Posterior vena cava (tissue), 2 donors: ENCODE results near the gene ISLR2. TPM values are rescaled to one million over a fixed set of nuclear protein-coding genes. Genes with fewer than 3 reads are reported as not detected.
"Not testable (repeated sequence)": the region's sequence is repeated elsewhere in the genome, so short reads cannot be mapped to it uniquely, and the experiment has no call there.

Source experiments
- DNase-seq: peaks from one replicate; pipeline ENCODE4 v3.0.0-alpha.2; 2020; ENCODE audit warnings: low spot score
- intact Hi-C, 2 donors: fragments of 100-400 bp; cut with DNase I; formaldehyde crosslinking; loops; one replicate each; pipeline versions ENCODE4 v1.14.1 to v1.14.2; 2022 to 2023
- total RNA-seq, 2 donors: library from RNA; stranded (reverse); fragmentation: NEBNext Ultra II Directional; extraction: Animal tissue kit (Norgen Biotek cat#: 25700); gene quantifications; one replicate each; pipeline ENCODE4 v1.2.1, GENCODE V29; 2021
- donor health status: DM: yes; HTN: yes; CAD: no.
- donor health status: DM: yes; HTN: yes; CAD: no.

Gene ISLR2
- total RNA-seq, 2 donors from 2014 or later = 0.62 to 0.65 TPM

GRCh38 chr15:74144153-74144775 is 13.9 kb downstream of the ISLR2 start:
- intact Hi-C loops = no loop called here
- no peak for DNase-seq

GRCh38 chr15:74146277-74146800 is 16.0 kb downstream of the ISLR2 start:
- intact Hi-C loops = no loop called here
- no peak for DNase-seq

- intact Hi-C loops = no loop called here
- DNase-seq = no peak
Measured at GRCh38 chr15:74147051-74147450, 16.7 kb downstream of the ISLR2 start.

- DNase-seq = no peak
- intact Hi-C loops = no loop called here
Measured at GRCh38 chr15:74155766-74156417, 25.5 kb downstream of the ISLR2 start.

- no peak for DNase-seq
- intact Hi-C loops = no loop called here
Measured at GRCh38 chr15:74156678-74157411, 26.5 kb downstream of the ISLR2 start.

GRCh38 chr15:74157868-74158827 is 27.8 kb downstream of the ISLR2 start:
- intact Hi-C loops = no loop called here
- no peak for DNase-seq

- intact Hi-C loops = no loop called here
Measured at GRCh38 chr15:74158855-74159650, 28.7 kb downstream of the ISLR2 start.

GRCh38 chr15:74159773-74160172 is 29.4 kb downstream of the ISLR2 start:
- no peak for DNase-seq
- intact Hi-C loops = no loop called here

More at GRCh38 chr15:74158855-74159650, 28.7 kb downstream of the ISLR2 start:
- DNase-seq = no peak

- DNase-seq, intact Hi-C loops: not testable (repeated sequence)
Measured at GRCh38 chr15:74160390-74160789, 30.0 kb downstream of the ISLR2 start.

GRCh38 chr15:74162195-74162536 is 31.8 kb downstream of the ISLR2 start:
- DNase-seq, intact Hi-C loops: not testable (repeated sequence)

- DNase-seq = no peak
- intact Hi-C loops = no loop called here
Measured at GRCh38 chr15:74165461-74165860, 35.1 kb downstream of the ISLR2 start.

- DNase-seq = no peak
- intact Hi-C loops = no loop called here
Measured at GRCh38 chr15:74167891-74168331, 37.5 kb downstream of the ISLR2 start.

GRCh38 chr15:74168711-74169126 is 38.3 kb downstream of the ISLR2 start:
- intact Hi-C loops = no loop called here

GRCh38 chr15:74170071-74170844 is 39.9 kb downstream of the ISLR2 start:
- intact Hi-C loops = loop anchor here in 1 of 2 donors (1.0 kb wide), 1 partner anchor 47 kb away; no protein-coding TSS in a partner anchor
- no peak for DNase-seq

More at GRCh38 chr15:74168711-74169126, 38.3 kb downstream of the ISLR2 start:
- DNase-seq = no peak

GRCh38 chr15:74170875-74171578 is 40.6 kb downstream of the ISLR2 start:
- intact Hi-C loops = loop anchor here in 1 of 2 donors (1.0 kb wide), 1 partner anchor 48 kb away; no protein-coding TSS in a partner anchor
- no peak for DNase-seq

GRCh38 chr15:74171965-74172541 is 41.7 kb downstream of the ISLR2 start:
- no peak for DNase-seq
- intact Hi-C loops = no loop called here
